Stimulated activated CD8-positive, alpha-beta memory T cell treated with anti-CD3 and anti-CD28 coated beads, Interleukin-12 subunit alpha, Interleukin-12 subunit beta, amount 100 ng/mL, for 24 hours (primary cell): ENCODE data around the gene FHIP1A.
"Not testable (repeated sequence)": the region's sequence is repeated elsewhere in the genome, so short reads cannot be mapped to it uniquely, and the experiment has no call there.

ENCODE experiments used
- DNase-seq: peaks from one replicate; pipeline ENCODE4 v3.0.0-alpha.2; 2020; ENCODE audit errors: extremely low read depth

The FHIP1A gene

GRCh38 chr4:151408630-151409469, at the start of gene FHIP1A:
Gene FHIP1A (plus strand): TSS chr4:151409176. CDS start chr4:151566260, 157,084 bp downstream.
- peak; percentile 39 for DNase-seq

DNA sequence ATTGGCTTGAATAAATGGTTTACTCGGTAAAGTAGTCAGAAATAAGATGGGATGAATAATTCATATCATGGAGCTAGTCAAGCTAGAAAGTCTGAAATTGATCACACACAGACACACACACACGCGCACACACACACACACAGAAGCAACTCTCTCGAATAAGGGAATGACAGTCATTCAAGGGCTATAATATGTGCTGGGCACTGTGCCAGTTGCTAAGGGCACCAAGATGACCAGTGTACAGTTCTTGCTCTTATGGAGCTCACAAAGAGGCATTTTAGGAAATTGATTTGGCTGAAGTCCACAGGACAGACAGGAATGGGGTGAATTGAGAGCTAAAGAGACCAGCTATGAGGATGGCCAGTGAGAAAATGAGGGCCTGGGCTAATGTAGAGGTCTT, 49.4 kb upstream of the FHIP1A start:
- DNase-seq = no peak

GRCh38 chr4:151361126-151361525, 47.9 kb upstream of the FHIP1A start:
- no peak for DNase-seq

DNA sequence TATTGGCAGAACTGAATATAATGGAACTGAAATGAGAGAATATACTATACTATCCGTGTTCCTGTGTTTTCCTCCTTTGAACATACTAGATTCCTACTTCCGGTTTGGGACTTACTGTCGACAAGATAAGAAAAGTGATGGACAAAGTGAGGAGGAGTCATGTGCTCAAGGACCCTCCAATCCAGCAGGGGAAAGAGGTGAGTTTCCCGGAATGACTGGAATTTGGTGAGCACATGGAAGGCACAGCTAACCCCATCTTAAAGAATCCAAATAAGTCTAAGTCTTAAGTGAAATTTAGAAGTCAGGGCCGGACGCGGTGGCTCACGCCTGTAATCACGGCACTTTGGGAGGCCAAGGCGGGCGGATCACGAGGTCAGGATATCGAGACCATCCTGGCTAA, 47.0 kb upstream of the FHIP1A start:
- DNase-seq = no peak

- DNase-seq = peak; percentile 33
Observed at GRCh38 chr4:151362404-151363164, 46.4 kb upstream of the FHIP1A start.

DNA sequence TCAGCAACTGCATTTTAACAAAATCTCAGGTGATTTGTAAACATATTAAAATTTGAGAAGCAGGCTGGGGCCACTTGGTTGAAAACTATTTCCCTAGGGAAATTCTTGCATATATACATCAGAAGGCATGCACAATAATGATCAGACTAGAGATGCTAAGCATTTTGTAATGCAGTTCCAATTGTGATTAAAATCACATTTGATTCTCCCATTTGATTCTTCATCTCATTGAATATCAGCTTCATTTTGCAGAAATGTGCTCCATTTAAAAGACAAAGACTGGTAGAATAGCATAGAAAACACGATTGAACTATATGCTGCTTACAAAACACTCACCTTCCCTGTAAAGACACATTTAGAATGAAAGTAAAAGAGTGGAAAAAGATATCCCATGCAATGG, 32.4 kb upstream of the FHIP1A start:
- no peak for DNase-seq

GRCh38 chr4:151389311-151389710, 19.7 kb upstream of the FHIP1A start:
- no peak for DNase-seq

DNA sequence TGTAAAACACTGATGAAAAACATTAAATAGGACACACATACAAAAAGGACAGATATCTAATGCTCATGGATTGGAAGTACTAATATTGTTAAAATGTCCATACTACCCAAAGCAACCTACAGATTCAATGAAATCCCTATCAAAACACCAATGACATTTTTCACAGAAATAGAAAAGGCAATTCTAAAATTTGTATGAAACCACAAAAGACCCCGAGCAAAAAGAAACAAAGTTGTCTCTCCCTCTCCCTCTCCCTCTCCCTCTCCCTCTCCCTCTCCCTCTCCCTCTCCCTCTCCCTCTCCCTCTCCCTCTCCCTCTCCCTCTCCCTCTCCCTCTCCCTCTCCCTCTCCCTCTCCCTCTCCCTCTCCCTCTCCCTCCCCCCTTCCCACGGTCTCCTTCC, 19.2 kb upstream of the FHIP1A start:
- DNase-seq = not testable (repeated sequence)

GRCh38 chr4:151395873-151396272, 13.1 kb upstream of the FHIP1A start:
- no peak for DNase-seq

DNA sequence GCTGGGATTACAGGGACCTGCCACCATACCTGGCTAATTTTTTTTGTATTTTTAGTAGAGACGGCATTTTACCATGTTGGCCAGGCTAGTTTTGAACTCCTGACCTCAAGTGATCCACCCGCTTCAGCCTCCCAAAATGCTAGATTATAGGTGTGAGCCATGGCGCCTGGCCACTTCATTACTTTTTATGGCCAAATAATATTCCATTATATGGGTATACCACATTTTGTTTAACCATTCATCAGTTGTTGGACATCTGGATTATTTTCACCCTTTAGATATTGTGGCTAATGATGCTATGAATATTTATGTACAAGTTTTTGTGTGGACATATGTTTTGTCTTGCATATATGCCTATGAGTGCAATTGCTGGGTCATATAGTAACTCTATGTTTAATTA, 8.6 kb upstream of the FHIP1A start:
- no peak for DNase-seq

- DNase-seq = no peak
Observed at GRCh38 chr4:151401739-151402138, 7.2 kb upstream of the FHIP1A start.

DNA sequence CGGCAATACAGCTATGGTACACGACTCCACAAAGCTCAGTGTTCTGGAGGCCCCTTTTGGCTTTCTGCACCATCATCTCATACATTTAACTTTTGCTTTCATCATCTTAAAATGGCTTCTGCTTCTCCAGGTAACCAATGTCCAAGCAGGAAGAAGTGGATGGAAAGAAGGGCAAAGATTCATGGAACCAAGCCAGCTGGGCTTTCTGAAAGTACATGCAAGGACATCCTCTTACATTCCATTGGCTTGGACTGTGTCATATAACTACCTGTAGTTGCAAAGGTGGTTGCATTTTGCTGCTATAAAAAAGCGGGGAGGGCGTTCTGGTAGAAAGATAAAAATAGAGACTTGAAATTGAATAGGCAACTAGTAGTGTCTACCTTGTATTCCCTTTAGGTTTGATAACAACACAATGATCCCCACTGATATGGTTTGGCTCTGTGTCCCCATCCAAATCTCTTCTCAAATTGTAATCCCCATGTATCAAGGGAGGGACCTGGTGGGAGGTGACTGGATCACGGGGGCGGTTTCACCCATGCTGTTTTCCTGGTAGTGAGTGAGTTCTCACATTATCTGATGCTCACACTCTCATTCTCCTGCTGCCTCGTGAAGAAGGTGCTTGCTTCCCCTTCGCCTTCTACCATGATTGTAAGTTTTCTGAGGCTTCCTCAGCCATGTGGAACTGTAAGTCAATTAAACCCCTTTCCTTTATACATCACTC, 6.7 kb upstream of the FHIP1A start:
- DNase-seq = no peak

DNA sequence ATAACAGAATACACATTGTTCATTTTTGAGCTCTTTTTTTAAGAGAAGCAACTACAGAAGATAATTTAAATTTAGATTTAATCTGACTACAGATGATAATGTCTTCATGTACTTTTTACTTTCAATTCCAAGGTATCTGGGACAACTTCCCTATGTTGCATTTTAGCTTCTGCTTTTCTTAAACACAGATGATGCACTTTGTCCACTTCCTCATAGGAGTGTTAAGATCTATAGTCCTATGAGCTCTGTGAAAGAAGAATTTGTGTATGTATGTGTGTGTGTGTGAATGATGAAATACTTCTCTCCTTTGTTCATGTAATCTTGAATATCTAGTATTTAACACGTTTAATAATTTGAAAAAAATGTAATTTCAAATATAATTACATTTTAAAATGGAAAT, 5.3 kb upstream of the FHIP1A start:
- no peak for DNase-seq

DNA sequence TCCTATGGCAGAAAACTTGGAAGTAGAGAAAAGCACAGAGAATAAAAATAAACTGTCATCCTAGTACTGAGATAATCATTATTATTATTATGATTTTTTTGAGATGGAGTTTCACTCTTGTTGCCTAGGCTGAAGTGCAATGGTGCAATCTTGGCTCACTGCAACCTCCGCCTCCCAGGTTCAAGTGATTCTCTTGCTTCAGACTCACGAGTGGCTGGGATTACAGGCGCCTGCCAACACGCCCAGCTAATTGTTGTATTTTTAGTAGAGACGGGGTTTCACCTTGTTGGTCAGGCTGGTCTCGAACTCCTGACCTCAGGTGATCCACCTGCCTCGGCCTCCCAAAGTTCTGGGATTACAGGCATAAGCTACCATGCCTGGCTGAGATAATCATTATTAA, 4.2 kb upstream of the FHIP1A start:
- not testable (repeated sequence) for DNase-seq

- no peak for DNase-seq
Observed at GRCh38 chr4:151407018-151407417, 2.0 kb upstream of the FHIP1A start.

- DNase-seq = no peak
Observed at GRCh38 chr4:151407466-151408379, 1.3 kb upstream of the FHIP1A start.

DNA sequence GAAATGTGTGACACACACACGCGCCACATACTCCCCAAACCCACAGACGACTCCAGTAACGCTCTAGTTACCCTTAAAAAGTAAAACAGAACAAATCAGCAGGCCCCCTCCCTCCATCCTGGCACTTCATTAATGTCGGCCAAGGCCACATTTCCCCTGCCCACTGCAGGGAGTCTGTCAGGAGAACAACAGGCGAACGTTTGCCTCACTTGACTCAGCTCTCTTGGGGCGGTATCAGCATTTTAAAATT, 671 bp upstream of the FHIP1A start:
- DNase-seq = no peak

DNA sequence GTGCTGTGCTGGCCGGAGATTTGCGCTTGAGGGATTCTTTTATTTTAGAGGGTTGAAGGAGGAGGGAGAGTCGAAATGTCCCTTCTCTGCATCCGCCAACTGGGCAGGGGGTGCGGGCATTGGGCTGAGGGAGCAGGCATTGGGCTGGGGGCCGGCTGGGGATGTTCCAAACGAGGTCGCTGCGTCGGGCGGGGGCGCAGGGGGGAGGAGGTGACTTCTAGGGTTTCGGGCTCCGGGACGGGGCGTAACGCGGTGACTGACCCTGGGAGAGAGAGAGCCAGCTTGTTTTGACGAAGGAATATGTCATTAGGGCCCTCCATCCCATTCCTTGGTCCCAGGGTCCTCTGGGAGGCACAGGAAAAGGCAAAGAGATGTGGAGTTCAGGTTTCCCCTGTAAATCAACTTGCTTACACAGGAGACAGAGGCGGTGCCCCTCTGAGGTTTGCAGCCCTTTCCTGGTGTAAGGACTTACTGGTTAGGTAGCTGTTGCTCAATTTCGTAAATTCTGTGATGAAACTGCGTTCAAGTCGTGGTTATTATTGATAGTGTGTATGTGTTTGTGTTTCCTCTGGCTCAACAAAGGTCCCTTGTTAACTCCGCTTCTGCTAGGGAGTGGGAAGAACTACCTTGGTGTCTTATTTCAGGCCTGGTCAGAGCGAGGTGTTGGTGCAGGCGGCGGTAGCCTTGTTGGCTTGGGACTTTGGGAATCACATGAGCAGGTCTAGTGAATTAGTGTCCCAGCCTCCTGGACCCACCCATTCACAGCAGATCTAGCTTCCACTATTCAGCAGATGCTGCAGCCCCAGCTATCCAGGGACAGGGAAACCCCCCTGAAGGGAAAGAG, 716 bp downstream of the FHIP1A start:
- DNase-seq = no peak

DNA sequence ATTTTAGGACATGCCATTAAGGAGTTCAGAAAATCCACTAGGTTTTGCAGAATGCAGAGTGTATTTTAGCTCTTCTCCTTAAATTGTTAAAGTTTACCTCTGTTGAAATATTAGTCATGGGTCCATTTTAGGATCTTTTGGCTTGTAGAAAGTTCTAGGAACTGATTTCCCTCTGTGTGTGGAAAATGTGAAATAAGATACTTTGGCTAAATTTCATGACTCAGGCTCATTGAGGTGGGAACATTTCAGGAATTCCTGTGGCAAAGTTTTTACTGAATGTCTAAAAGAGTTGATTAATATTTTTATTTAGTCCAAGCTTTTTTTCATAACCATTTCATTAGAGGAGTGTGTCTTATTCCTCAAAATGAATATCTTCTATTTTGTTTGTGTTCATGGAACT, 7.0 kb downstream of the FHIP1A start:
- no peak for DNase-seq

GRCh38 chr4:151417164-151417571, 8.2 kb downstream of the FHIP1A start:
- no peak for DNase-seq
